Colonic mucosa (tissue), 4 donors: ENCODE data around the gene SLC22A7. TPM values are rescaled to one million over a fixed set of nuclear protein-coding genes. Genes with fewer than 3 reads are reported as not detected.

Experiments used
- DNase-seq: peaks from one replicate; pipeline ENCODE4 v3.0.0-alpha.2; 2020
- H3K27ac ChIP-seq: fragments of 200-600 bp; one replicate; pipeline ENCODE4 v1.8.0; 2021
- H3K27me3 ChIP-seq: fragments of 200-600 bp; one replicate; pipeline ENCODE4 v1.8.0; 2021
- H3K36me3 ChIP-seq: fragments of 200-600 bp; one replicate; pipeline ENCODE4 v1.8.0; 2021
- H3K4me1 ChIP-seq: fragments of 200-600 bp; one replicate; pipeline ENCODE4 v1.8.0; 2021; ENCODE audit warnings: mild to moderate bottlenecking
- H3K4me3 ChIP-seq: fragments of 200-600 bp; one replicate; pipeline ENCODE4 v1.8.0; 2021
- H3K9ac ChIP-seq, 2 donors: one replicate each; pipeline ENCODE4 v1.7.0; 2013; ENCODE audit warnings: control low read depth in 2 of 2, low read depth in 2 of 2, low read length in 2 of 2
- H3K9me3 ChIP-seq: fragments of 200-600 bp; one replicate; pipeline ENCODE4 v1.8.0; 2021
- CTCF ChIP-seq: fragments of 200-600 bp; IDR thresholded peaks from one replicate; pipeline ENCODE4 v1.8.0; 2022; ENCODE audit warnings: antibody characterized with exemption, mild to moderate bottlenecking
- intact Hi-C: fragments of 100-400 bp; cut with DNase I; formaldehyde crosslinking; loops from one replicate; pipeline ENCODE4 v1.14.1; 2022
- total RNA-seq, 2 donors: library from RNA; stranded (reverse); fragmentation: NEBNext Ultra II Directional in 1 of 2; extraction: Animal tissue kit (Norgen Biotek cat#: 25700) in 1 of 2; gene quantifications; one replicate each; pipeline ENCODE4 v1.2.1, GENCODE V29; 2021
- donor health status: healthy.
- donor health status: DM: no; HTN: no; CAD: no.
- donor health status: DM: no; HTN: no; CAD: no.

Gene SLC22A7
- total RNA-seq, 2 donors from 2014 or later, result not detected

DNA sequence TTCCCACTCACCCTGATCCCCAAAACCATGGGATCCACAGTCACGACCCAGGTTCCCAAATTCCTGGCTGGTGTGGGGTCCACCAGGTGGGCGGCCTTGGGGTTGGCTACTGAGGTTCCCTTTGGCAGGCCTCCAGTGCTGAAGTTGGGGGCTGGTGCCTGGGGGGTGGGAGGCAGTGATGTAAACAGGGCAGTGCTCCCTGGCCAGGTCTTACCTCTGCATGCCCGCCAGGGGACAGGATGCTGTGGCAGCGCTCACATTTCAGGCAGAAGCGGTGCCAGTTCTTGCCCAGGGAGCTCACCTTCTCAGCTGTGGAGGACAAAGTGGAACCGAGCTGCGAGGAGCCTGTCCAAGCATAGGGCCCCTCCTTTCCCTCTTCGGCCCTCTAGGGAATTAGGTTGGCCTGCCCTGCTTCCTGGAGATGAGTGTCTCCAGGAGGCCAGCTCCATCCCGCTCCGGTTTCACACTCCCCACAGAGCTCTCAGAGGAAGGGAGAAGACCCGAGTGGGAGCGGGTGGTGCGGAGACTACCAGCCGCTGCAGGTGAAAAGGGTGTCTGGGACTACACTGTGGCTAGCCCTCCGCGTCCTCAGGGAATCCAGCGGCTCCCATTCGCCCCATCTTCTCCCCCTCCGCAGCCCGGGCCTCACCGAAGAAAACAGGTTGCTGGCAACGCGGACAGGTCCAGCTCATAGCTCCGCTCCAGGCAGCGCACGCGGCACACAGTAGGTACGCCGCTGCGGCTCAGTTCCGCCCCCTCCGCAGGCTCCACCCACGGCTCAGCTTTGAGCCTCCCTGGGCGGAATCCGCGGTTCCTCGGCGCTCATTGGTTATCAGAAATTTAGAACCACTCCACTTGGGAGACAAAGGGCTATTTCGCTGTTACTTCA lies 10.3 kb downstream of the SLC22A7 start, which contains the start of gene CRIP3:
Gene CRIP3, minus strand, starts transcription at position 726 of the 889 bp plus-strand sequence. Its CDS starts 34 bp downstream, at position 692.
- Histone ChIP-seq H3K4me1 (no peaks in the 10 kb centered on the region), H3K27me3 (no peaks in the 10 kb centered on the region), H3K4me3 (peak within 1 kb of the TSS; percentile 19), H3K27ac (no peak within 1 kb of the TSS), H3K36me3 (no peaks in the 10 kb centered on the region), H3K9ac (peak within 1 kb of the TSS in 1 of 2 donors; percentile 4), H3K9me3 (no peaks in the 10 kb centered on the region)
- intact Hi-C loops, result no loop called here
- TF ChIP-seq CTCF, result no peak
- peak; percentile 41 for DNase-seq

GRCh38 chr6:43308990-43309477 lies 11.0 kb downstream of the SLC22A7 start:
- TF ChIP-seq CTCF, result no peak

DNA sequence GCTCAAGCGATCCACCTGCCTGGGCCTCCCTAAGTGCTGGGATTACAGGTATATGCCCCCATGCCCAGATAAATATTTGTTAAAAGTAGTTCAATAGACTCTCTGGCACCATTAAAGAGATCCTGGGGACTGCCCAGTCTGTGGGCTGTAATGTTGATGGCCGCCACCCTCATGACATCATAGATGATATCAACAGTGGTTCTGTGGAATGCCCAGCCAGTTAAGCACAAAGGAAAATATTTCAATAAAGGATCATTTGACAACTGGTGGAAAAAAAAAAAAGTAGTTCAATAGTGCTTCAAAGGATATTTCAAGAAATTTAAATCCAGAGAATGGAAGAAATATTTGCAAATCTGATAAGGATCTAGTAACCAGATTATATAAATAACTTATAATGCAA lies 12.1 kb downstream of the SLC22A7 start:
- TF ChIP-seq CTCF, result no peak
- intact Hi-C loops, result no loop called here
- Histone ChIP-seq H3K27ac (no peak overlapping the region), H3K36me3 (no peaks in the 10 kb centered on the region), H3K4me3 (no peak overlapping the region), H3K9ac (no peak overlapping the region), H3K27me3 (no peaks in the 10 kb centered on the region), H3K9me3 (no peaks in the 10 kb centered on the region), H3K4me1 (no peaks in the 10 kb centered on the region)
- DNase-seq, result no peak

More at GRCh38 chr6:43308990-43309477, 11.0 kb downstream of the SLC22A7 start:
- Histone ChIP-seq H3K4me3 (peak overlapping the region; percentile 19), H3K9me3 (no peaks in the 10 kb centered on the region), H3K27me3 (no peaks in the 10 kb centered on the region), H3K27ac (no peak overlapping the region), H3K4me1 (no peaks in the 10 kb centered on the region), H3K36me3 (no peaks in the 10 kb centered on the region), H3K9ac (peak overlapping the region in 1 of 2 donors; percentile 4)
- intact Hi-C loops, result no loop called here
- no peak for DNase-seq

DNA sequence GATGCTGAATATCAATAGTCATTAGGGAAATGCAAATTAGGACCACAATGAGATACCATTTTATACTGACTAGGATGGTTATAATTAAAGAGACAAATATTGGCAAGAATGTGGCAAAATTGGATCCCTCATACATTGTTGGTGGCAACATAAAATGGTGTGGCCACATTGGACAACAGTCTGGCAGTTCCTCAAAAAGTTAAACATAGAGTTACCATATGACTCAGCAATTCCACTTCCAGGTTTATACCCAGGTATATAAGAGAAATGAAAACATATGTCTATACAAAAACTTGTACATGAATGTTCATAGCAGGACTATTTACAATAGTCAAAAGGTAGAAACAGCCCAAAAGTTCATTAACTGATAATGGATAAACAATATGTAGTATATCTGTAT lies 12.6 kb downstream of the SLC22A7 start:
- H3K9me3 ChIP-seq, result no peaks in the 10 kb centered on the region
- no peak overlapping the region for H3K4me3 ChIP-seq
- no peak for DNase-seq
- no peak for TF ChIP-seq CTCF
- H3K4me1 ChIP-seq, result no peaks in the 10 kb centered on the region
- H3K36me3 ChIP-seq, result no peaks in the 10 kb centered on the region
- H3K9ac ChIP-seq, result no peak overlapping the region
- no peaks in the 10 kb centered on the region for H3K27me3 ChIP-seq
- intact Hi-C loops, result no loop called here
- no peak overlapping the region for H3K27ac ChIP-seq

- no peaks in the 10 kb centered on the region for H3K27me3 ChIP-seq
- H3K27ac ChIP-seq, result no peak overlapping the region
- H3K4me3 ChIP-seq, result no peak overlapping the region
- intact Hi-C loops, result no loop called here
- no peaks in the 10 kb centered on the region for H3K4me1 ChIP-seq
- H3K36me3 ChIP-seq, result no peaks in the 10 kb centered on the region
- no peak for DNase-seq
- no peak for TF ChIP-seq CTCF
- no peaks in the 10 kb centered on the region for H3K9me3 ChIP-seq
- no peak overlapping the region for H3K9ac ChIP-seq
Measured at GRCh38 chr6:43311666-43312065, 13.6 kb downstream of the SLC22A7 start.
